ENCODE measurements around the gene STARD3NL.

The STARD3NL gene

DNA sequence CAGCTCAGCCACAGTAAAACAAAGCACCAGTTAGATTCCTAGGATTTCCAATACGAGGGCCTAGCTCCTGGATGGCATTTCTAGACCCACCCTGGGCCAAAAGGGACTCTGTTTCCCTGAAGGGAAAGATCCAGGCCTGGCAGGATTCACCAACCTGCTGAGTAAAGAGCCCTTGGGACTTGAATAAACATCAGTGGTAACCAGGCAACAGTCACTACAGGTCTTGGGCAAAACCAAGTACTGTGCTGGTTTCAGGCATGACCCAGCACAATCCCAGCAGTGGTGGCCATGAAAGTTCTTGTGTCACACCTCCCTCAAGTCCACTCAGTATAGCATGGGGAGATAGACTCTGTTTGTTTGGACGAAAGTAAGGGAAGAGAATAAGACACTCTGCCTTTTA, 31.0 kb upstream of the STARD3NL start:
- no peak for DNase-seq (ENCODE audit: low read depth)
- TF ChIP-seq CTCF (IDR thresholded peaks at IDR 0.05; ENCODE audit: low read depth, low read length, missing control alignments), result no peak
- in situ Hi-C loops (cut with HindIII; ENCODE audit: low sequenced_read_pairs), result no loop called here
- no peak overlapping the region for H3K4me3 ChIP-seq (ENCODE audit: low read depth, low read length)

- in situ Hi-C loops (cut with HindIII; ENCODE audit: low sequenced_read_pairs), result no loop called here
These were observed 26.5 kb upstream of the STARD3NL start for GRCh38 chr7:38151556-38151955.

GRCh38 chr7:38153515-38153914, 24.5 kb upstream of the STARD3NL start:
- TF ChIP-seq CTCF (IDR thresholded peaks at IDR 0.05; ENCODE audit: low read depth, low read length, missing control alignments), result no peak
- H3K4me3 ChIP-seq (ENCODE audit: low read depth, low read length), result no peak overlapping the region
- DNase-seq (ENCODE audit: low read depth), result no peak
- in situ Hi-C loops (cut with HindIII; ENCODE audit: low sequenced_read_pairs), result no loop called here

More at GRCh38 chr7:38151556-38151955, 26.5 kb upstream of the STARD3NL start:
- DNase-seq (ENCODE audit: low read depth), result no peak
- TF ChIP-seq CTCF (IDR thresholded peaks at IDR 0.05; ENCODE audit: low read depth, low read length, missing control alignments), result no peak
- H3K4me3 ChIP-seq (ENCODE audit: low read depth, low read length), result no peak overlapping the region

DNA sequence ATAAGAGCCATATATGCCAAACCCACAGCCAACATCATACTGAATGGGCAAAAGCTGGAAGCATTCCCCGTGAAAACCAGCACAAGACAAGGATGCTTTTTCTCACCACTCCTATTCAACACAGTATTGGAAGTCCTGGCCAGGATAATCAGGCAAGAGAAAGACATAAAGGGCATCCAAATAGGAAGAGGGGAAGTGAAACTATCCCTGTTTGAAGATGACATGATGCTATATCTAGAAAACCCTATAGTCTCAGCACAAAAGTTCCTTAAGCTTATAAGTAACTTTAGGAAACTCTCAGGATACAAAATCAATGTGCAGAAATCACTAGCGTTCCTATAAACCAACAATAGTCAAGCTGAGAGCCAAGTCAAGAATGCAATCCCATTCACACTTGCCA, 23.8 kb upstream of the STARD3NL start:
- DNase-seq (ENCODE audit: low read depth), result no peak
- in situ Hi-C loops (cut with HindIII; ENCODE audit: low sequenced_read_pairs), result no loop called here
- no peak overlapping the region for H3K4me3 ChIP-seq (ENCODE audit: low read depth, low read length)
- no peak for TF ChIP-seq CTCF (IDR thresholded peaks at IDR 0.05; ENCODE audit: low read depth, low read length, missing control alignments)

GRCh38 chr7:38160003-38160571, 18.0 kb upstream of the STARD3NL start:
- in situ Hi-C loops (cut with HindIII; ENCODE audit: low sequenced_read_pairs), result no loop called here
- no peak for DNase-seq (ENCODE audit: low read depth)
- TF ChIP-seq CTCF (IDR thresholded peaks at IDR 0.05; ENCODE audit: low read depth, low read length, missing control alignments), result no peak
- H3K4me3 ChIP-seq (ENCODE audit: low read depth, low read length), result no peak overlapping the region

- no peak for DNase-seq (ENCODE audit: low read depth)
- in situ Hi-C loops (cut with HindIII; ENCODE audit: low sequenced_read_pairs), result no loop called here
- no peak for TF ChIP-seq CTCF (IDR thresholded peaks at IDR 0.05; ENCODE audit: low read depth, low read length, missing control alignments)
- no peak overlapping the region for H3K4me3 ChIP-seq (ENCODE audit: low read depth, low read length)
These were observed 16.0 kb upstream of the STARD3NL start for GRCh38 chr7:38162036-38162435.

Measured in astrocyte of the cerebellum (primary cell).